Fibroblast of lung (primary cell): ENCODE data around the gene MGP. TPM values are rescaled to one million over a fixed set of nuclear protein-coding genes. Genes with fewer than 3 reads are reported as not detected.

Experiments used
- DNase-seq, 2 donors: peaks; one replicate each; pipeline versions ENCODE4 v3.0.0 to v3.0.0-alpha.2; 2010; ENCODE audit warnings: low read depth in 2 of 2
- H2AFZ ChIP-seq: 2 replicates; pipeline ENCODE4 v1.5.1; 2012; ENCODE audit warnings: low read length, control low read depth, inconsistent platforms
- H3K27ac ChIP-seq: 2 replicates; pipeline ENCODE4 v1.5.1; 2011; ENCODE audit warnings: low read length, control low read depth; ENCODE audit not compliant: insufficient read depth
- H3K27me3 ChIP-seq: 2 replicates; pipeline ENCODE4 v1.5.1; 2011; ENCODE audit warnings: mild to moderate bottlenecking, low read length; ENCODE audit not compliant: control insufficient read depth, insufficient read depth
- H3K36me3 ChIP-seq: 2 replicates; pipeline ENCODE4 v1.5.1; 2011; ENCODE audit warnings: low read length; ENCODE audit not compliant: control insufficient read depth, insufficient read depth
- H3K4me1 ChIP-seq: 2 replicates; pipeline ENCODE4 v1.5.1; 2011; ENCODE audit warnings: low read length; ENCODE audit not compliant: control insufficient read depth, insufficient read depth; ENCODE audit errors: extremely low read depth
- H3K4me2 ChIP-seq: 2 replicates; pipeline ENCODE4 v1.5.1; 2011; ENCODE audit warnings: low read length, control low read depth; ENCODE audit not compliant: insufficient read depth; ENCODE audit errors: extremely low read depth
- H3K4me3 ChIP-seq, 4 experiments: fragments of 200-600 bp in 1 of 4; sonication (generic) in 1 of 4; replicated peaks in 1 of 4; 2 replicates each; pipeline ENCODE4 v1.5.1; 2011 to 2016; ENCODE audit warnings: low read length in 4 of 4, low read depth in 3 of 4, mild to moderate bottlenecking in 3 of 4, control low read depth in 2 of 4, inconsistent platforms in 1 of 4, mixed read lengths in 1 of 4; ENCODE audit not compliant: insufficient read depth in 1 of 4; ENCODE audit errors: control extremely low read depth in 1 of 4
- H3K79me2 ChIP-seq: 2 replicates; pipeline ENCODE4 v1.5.1; 2012; ENCODE audit warnings: mild to moderate bottlenecking, low read length, inconsistent platforms; ENCODE audit not compliant: control insufficient read depth, insufficient read depth
- H3K9ac ChIP-seq: 2 replicates; pipeline ENCODE4 v1.5.1; 2011; ENCODE audit warnings: mild to moderate bottlenecking, low read length, control low read depth; ENCODE audit not compliant: insufficient read depth
- H3K9me3 ChIP-seq: 2 replicates; pipeline ENCODE4 v1.5.1; 2012; ENCODE audit warnings: low read depth, low read length; ENCODE audit not compliant: control insufficient read depth, insufficient read depth
- H4K20me1 ChIP-seq: 2 replicates; pipeline ENCODE4 v1.5.1; 2011; ENCODE audit warnings: low read length; ENCODE audit not compliant: control insufficient read depth, insufficient read depth; ENCODE audit errors: extremely low read depth
- EZH2 ChIP-seq: IDR thresholded peaks from 2 replicates; pipeline ENCODE4 v1.5.1; 2012; ENCODE audit warnings: low read length, control low read depth, mild to moderate bottlenecking; ENCODE audit errors: missing control alignments
- polyA plus RNA-seq, 2 donors: library from polyadenylated mRNA; depleted of rRNA in 1 of 2; stranded (reverse) in 1 of 2; unstranded in 1 of 2; fragments of >200 nt; gene quantifications; 2 replicates each; pipeline ENCODE4 v1.2.1, GENCODE V29; 2011 to 2012; ENCODE audit warnings: missing spikeins in 1 of 2
- total RNA-seq: library from RNA; depleted of rRNA; stranded (reverse); fragments of >200 nt; gene quantifications from 2 replicates; pipeline ENCODE4 v1.2.1, GENCODE V29; 2014
- TF ChIP-seq, protein P1 (sequence below), 2 donors: IDR thresholded peaks in 1 of 2; conservative IDR thresholded peaks in 1 of 2; 1 replicate in 1 of 2; 2 replicates in 1 of 2; pipeline ENCODE4 v1.5.1; 2011 to 2012; ENCODE audit warnings: low read length in 2 of 2, control low read depth in 1 of 2, inconsistent platforms in 1 of 2, low read depth in 1 of 2, mild to moderate bottlenecking in 1 of 2

Gene MGP
- total and polyA plus RNA-seq, 2 donors (not counting 1 experiment from before 2014, with no cell fraction given): 2.0 to 15.9 TPM

DNA sequence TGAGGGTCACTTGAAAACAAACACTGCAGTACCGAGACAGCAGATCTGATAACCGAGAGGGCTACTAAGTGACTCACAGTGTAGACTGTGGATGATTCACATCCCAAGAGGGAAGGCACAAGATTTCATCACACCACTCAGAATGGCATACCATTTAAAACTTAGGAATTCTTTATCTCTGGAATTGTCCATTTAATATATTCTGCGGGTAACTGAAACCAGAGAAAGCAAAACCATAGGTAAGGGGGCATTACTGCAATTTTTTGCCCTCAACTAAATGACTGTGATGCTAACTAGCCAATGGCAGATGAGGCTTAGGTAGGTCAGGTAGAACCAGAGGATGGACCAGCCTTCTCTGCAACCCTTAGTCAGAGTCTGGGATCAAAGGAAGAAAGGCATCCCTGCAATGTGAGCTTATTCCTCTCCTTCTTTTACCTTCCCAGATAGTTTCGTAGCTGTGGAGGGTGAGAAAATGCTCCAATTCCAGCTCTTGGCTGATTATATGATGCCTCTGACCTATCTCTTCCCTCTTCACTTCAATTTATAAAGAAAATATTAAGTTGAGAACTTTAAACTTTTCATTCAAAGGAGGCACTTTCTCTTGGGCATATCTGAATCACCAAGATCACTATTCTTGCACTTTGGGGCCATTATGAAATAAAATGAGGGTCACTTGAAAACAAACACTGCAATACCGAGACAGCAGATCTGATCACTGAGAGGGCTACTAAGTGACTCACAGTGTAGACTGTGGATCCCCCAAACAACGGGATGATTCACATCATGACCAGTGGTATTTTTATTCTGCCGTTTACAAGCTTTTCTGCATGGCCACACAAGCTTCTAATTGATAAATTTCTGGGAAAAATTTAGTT, 49.1 kb downstream of the MGP start:
- H3K79me2 ChIP-seq: no peaks in the 10 kb centered on the region
- TF ChIP-seq, protein P1, sequence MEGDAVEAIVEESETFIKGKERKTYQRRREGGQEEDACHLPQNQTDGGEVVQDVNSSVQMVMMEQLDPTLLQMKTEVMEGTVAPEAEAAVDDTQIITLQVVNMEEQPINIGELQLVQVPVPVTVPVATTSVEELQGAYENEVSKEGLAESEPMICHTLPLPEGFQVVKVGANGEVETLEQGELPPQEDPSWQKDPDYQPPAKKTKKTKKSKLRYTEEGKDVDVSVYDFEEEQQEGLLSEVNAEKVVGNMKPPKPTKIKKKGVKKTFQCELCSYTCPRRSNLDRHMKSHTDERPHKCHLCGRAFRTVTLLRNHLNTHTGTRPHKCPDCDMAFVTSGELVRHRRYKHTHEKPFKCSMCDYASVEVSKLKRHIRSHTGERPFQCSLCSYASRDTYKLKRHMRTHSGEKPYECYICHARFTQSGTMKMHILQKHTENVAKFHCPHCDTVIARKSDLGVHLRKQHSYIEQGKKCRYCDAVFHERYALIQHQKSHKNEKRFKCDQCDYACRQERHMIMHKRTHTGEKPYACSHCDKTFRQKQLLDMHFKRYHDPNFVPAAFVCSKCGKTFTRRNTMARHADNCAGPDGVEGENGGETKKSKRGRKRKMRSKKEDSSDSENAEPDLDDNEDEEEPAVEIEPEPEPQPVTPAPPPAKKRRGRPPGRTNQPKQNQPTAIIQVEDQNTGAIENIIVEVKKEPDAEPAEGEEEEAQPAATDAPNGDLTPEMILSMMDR (conservative IDR thresholded peaks at IDR 0.05 in 1 of 2, IDR thresholded peaks at IDR 0.05 in 1 of 2; ENCODE audit: low read depth in 1 of 2, low read length in 2 of 2): no peak
- H3K4me2 ChIP-seq: peak overlapping the region; percentile 62
- peak overlapping the region; percentile 37 for H3K27ac ChIP-seq
- no peaks in the 10 kb centered on the region for H3K9me3 ChIP-seq
- H3K4me1 ChIP-seq: peaks cover 12% of the 10 kb centered on the region
- H3K36me3 ChIP-seq: no peaks in the 10 kb centered on the region
- H3K27me3 ChIP-seq: no peaks in the 10 kb centered on the region
- H4K20me1 ChIP-seq: no peaks in the 10 kb centered on the region
- peak; percentile 84 to 95 for DNase-seq
- H3K9ac ChIP-seq: no peak overlapping the region
- peak overlapping the region in 1 of 4 experiments; percentile 30 for H3K4me3 ChIP-seq
- no peak overlapping the region for H2AFZ ChIP-seq

DNA sequence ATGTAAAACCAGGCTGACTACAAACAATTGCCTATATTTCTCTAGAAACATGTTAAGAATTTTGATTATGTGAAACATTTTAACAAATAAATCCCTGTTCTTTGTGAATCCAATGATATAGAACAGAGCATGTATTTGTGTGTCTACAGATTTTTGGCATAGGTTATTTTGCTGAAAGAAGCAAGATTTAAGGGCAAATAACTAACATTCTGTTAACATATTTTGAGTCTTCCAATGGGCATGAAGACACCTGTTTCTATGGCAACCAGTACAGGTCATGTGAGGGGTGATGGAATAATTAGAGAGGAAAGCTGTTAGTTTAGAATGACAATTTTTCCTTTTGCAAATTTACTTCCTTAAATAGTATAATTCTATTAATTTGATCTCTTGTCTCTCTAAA, 51.1 kb downstream of the MGP start:
- Histone ChIP-seq H4K20me1 (no peaks in the 10 kb centered on the region), H3K27ac (no peak overlapping the region), H3K4me2 (peak overlapping the region; percentile 8), H3K9me3 (no peaks in the 10 kb centered on the region), H3K9ac (no peak overlapping the region), H3K36me3 (no peaks in the 10 kb centered on the region), H3K27me3 (no peaks in the 10 kb centered on the region), H3K4me3 (no peak overlapping the region), H3K79me2 (no peaks in the 10 kb centered on the region), H2AFZ (no peak overlapping the region), H3K4me1 (peaks cover 12% of the 10 kb centered on the region)
- DNase-seq: no peak
- no peak for TF ChIP-seq EZH2
- TF ChIP-seq, protein P1 (conservative IDR thresholded peaks at IDR 0.05 in 1 of 2, IDR thresholded peaks at IDR 0.05 in 1 of 2; ENCODE audit: low read depth in 1 of 2, low read length in 2 of 2): no peak

DNA sequence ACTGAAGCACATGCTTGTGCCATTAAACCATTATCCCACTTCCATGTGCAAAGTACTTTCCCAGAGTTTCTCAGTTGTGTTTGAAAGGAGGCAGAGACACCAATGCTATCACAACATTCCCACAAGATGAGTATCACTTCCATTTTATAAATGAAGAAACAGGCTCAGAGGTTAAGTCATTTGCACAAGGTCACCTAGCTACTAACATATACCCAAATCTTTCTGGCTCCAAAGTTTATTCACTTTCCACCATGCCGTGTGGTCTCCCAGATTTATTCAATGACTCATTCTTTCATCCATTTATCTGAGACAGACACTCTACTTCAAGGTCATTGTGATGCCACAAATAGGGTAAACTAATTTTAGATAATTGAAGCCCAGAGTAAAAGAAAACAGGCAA, 51.7 kb downstream of the MGP start:
- Histone ChIP-seq H3K9me3 (no peaks in the 10 kb centered on the region), H3K4me3 (no peak overlapping the region), H3K27ac (no peak overlapping the region), H3K27me3 (no peaks in the 10 kb centered on the region), H3K79me2 (no peaks in the 10 kb centered on the region), H3K4me1 (peaks cover 12% of the 10 kb centered on the region), H3K9ac (no peak overlapping the region), H3K4me2 (peak overlapping the region; percentile 3), H4K20me1 (no peaks in the 10 kb centered on the region), H2AFZ (no peak overlapping the region), H3K36me3 (no peaks in the 10 kb centered on the region)
- DNase-seq: peak; percentile 31 to 64
- TF ChIP-seq EZH2: no peak
- TF ChIP-seq, protein P1 (conservative IDR thresholded peaks at IDR 0.05 in 1 of 2, IDR thresholded peaks at IDR 0.05 in 1 of 2; ENCODE audit: low read depth in 1 of 2, low read length in 2 of 2): no peak
